Measurements from ENCODE around the gene PRR33.

The PRR33 gene

DNA sequence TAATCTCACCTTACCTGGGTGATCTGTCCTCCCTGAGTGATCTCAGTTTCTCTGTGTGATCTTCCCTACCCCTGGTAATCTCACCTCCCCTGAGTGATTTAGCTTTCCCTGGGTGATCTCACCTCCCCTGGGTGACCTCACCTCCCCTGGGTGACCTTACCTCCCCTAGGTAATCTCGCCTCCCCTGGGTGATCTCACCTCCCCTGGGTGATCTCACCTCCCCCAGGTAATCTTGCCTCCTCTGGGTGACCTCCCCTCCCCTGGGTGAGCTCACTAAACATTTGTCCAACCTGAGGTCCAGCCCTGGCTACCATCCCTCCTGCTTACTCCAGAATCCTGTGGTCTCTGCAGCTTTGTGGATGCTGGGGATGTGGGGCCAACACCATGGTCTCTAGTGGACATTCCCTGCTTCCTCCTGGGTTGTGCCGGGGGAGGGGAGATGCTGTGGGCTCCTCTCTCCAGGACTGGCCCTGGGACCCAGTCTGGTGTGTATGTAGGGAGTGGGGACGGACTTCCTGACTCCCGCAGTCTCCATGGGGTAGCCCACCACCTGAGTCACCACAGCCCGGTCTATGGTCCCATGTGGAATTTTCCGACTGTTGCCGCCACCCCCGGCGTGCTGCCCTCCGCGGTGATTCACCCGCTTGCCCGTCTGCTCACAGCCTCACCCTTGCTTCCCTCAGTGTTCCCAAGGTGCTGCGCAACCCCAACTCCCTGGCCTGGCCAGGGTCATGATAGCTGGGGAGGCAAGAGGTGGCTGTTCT, 28.9 kb downstream of the PRR33 start:
- no peak for DNase-seq (ENCODE audit: low read depth in 2 of 2)

DNA sequence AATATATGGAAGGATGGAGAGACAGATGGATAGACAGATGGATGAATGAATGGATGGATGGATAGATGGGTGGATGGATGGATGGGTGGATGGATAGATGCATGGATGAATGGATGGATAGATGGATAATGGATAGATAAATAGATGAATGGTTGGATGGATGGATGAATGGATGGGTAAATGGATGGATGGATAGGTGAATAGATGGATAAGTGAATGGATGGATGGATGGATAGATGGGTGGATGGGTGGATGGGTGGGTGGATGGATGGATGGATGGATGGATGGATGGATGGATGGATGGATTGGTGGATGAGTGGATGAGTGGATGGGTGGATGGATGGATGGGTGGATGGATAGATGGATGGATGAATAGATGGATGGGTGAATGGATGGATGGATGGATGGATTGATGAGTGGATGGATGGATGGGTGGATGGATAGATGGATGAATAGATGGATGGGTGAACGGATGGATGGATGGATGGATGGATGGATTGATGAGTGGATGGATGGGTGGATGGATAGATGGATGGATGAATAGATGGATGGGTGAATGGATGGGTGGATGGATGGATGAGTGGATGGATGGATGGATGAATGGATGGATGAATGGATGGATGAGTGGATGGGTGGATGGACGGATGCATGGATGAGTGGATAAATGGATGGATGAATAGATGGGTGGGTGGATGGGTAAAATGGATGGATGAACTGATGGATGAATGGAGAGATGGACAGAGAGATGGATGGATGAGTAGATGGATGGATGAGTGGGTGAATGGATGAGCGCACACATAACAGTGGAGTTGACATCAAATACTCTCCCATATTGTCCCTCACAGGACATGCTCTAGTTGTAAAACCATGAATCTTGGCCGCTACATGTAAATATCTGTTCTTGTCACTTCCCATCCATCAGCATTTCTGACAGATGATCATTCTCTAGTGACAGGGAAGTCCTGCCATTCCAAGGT, 30.0 kb downstream of the PRR33 start:
- DNase-seq (ENCODE audit: low read depth in 2 of 2) = no peak

DNA sequence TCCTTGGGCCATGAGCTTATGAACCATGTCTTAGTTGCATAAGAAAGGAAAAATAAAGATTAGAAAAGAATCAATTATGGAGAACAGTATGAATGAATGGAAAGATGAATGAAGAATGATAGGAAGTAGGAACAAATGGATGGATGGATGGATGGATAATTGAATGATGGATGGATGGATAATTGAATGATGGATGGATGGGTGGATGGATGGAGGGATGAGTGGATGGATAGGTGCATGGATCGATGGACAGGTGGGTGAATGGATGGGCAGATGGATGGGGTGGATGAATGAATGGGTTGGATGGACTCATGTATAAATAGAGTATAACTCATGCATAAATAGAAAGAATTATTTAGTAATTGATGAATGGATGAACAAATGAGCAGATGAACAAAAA, 31.6 kb downstream of the PRR33 start:
- no peak for DNase-seq (ENCODE audit: low read depth in 2 of 2)

DNA sequence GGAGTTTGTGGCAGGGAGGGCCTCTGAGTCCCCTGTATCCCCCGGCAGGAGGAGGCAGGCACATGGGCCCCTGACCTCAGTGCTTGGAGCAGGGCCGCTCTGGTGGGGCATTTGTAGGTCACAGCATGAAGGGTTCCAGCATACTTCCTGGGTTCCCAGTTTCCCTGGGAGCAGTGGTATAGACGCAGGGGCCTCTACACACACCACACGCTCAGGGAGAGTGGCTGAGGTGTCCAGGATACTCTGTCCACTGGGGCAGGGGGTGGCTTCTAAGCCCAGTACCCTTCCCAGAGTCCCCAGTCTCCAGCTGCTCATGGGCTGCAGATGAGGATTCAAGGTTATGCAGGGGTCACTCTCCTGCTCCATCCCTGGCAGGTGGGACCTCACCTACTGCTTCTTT, 32.7 kb downstream of the PRR33 start:
- DNase-seq (ENCODE audit: low read depth in 2 of 2) = no peak

DNA sequence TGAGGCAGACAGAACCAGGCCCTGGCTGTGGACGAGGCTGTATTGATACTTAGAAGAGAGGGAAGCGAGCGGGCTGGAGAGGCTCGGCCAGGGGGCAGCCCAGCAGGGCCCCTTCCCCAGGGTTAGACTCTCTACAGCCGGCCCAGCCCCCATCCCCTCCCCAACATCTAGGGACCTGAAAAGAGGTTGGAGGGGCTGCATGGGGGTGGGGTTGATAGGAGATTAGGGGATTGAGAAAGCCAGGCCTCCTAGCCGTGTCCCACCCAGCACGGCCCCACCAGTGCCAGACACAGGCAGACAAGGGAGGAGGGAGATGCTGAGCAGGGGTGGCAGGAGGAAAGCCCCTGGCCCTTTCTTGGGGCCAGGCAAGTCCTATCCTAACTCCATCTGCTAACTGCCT, 33.1 kb downstream of the PRR33 start:
- DNase-seq (ENCODE audit: low read depth in 2 of 2) = no peak

DNA sequence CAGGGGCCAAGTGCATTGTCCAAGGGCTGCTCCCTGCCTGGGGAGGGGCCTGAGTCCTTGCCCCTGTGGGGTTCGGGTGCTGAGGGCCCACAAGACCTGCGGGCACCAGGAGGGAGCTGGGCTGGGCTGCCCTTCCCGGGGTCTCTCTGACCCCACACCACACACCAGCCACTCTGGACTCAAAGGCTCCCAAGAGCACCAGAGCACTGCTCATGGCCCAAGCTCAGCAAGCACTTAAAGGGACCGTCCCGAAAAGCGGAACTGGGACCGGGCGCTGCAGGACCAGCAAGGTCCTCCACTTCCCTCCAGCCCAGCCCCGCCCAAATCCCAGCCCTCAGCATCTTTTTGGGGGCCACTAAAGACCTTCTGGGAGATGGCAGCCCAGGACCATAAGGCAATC, 33.5 kb downstream of the PRR33 start:
- no peak for DNase-seq (ENCODE audit: low read depth in 2 of 2)

DNA sequence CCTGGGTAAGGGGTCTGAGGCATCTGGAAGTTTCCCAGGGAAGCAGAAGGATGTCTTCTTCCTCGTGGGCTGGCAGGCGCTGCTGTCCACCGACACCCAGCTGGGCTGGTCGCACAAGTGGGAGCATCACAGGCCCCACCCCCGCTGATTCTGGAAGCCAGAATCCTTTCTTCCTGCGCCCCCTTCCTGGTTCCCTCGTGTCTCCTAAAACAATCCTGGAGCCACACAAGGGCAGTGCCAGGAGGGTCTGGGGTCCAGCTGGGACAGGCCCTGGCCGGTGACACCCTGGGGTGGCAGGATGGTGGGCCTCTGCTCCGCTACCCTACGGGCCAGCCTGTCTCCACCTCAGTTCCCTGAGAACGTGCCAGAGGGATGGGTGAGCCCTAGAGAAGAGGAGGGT, 34.6 kb downstream of the PRR33 start:
- no peak for DNase-seq (ENCODE audit: low read depth in 2 of 2)

DNA sequence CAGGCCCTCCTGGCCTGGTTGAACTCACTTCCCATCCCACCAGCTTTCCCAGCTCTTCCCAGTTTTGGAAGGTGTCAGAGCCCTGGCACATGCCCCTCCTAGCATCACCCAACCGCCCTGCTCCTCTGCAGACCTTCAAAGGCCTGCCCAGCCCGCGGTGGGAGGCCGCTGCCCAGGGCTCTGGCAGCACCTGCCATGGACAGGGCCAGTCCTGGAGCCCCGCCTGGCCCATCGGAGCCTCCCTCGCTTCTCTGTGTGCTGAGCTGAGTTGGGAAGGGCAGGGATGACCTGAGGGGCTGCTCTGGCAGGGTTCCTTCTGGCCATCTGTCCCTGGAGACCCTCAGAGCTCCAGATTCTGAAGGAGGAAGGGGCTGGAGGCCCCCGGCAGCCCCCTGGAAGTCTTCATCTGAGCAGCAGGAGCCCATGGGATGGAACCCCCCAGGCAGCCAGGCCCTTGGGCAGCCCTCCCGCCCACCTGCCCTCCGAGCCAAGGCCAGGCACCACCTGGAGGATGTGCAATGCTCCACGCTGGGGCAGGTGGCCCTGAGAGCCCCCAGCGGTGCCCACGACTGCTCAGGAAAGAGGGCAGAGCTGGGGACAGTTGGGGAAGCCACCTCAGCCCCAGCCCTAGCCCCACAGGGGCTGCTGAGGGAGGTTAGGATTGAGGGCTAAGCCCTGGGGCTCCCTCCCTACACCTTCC, 35.2 kb downstream of the PRR33 start:
- no peak for DNase-seq (ENCODE audit: low read depth in 2 of 2)

DNA sequence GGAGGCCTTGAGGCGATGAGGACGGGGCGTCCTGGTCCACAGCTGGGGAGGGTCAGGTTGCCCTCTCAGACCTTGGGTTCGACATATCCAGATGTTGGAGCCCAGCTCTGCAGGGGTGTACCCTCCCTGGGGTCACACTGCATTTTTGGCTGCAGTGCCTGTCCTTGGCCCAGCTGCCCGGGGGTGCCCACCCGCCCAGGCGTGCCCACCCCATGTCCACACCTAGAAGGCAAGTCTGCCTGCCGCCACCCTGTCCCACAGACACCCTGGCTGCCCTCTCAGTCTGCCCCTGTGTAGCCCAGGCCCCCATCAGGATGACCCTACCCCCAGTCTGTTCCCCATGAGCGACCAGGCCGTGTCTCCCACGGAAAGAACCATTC, 35.8 kb downstream of the PRR33 start:
- DNase-seq (ENCODE audit: low read depth in 2 of 2) = no peak

DNA sequence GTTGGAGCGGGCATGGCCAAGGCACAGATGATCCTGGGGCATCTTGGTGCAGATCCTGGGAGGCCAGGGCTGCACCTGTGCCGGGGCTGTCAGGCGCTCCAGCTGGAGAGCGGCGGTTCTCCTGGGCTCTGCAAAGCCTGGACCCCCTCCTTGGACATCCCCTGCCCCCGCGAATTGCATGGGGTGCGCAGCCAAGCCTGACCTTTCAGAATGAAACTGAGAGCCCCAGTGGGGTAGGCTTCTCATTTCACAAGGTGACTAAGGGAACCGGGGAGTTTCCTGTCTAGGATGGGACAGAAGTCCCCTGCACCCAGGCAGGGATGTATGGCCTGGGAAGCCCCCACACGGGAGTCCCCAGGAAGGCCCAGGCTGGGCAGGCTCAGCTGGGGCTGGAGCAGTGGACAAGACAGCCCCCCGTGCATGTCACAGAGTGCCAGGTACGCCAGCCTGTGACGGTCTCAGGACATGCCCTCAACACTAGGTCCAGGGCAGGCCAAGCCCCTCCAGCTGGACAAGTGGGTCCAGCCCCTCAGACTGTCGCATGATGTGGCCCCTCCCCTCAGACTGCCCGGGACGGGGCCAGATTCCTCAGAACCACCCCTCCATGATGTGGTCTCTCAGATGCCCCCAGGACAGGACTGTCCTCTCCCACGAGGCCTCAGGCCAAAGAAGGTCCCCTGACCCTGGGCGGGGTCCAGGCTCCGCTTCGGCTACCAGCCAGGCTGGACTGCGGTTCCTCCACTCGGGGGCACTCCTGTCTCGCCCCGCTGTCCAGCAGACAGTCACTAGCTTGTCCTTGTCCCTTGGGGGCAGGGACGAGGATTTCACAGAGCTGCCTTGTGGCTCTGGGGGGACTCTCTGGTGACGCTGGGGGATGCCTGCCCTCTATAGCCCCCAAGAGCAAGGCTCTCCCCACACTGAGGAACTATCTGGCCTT, 36.5 kb downstream of the PRR33 start:
- DNase-seq (ENCODE audit: low read depth in 2 of 2) = peak in 1 of 2 donors; percentile 57

DNA sequence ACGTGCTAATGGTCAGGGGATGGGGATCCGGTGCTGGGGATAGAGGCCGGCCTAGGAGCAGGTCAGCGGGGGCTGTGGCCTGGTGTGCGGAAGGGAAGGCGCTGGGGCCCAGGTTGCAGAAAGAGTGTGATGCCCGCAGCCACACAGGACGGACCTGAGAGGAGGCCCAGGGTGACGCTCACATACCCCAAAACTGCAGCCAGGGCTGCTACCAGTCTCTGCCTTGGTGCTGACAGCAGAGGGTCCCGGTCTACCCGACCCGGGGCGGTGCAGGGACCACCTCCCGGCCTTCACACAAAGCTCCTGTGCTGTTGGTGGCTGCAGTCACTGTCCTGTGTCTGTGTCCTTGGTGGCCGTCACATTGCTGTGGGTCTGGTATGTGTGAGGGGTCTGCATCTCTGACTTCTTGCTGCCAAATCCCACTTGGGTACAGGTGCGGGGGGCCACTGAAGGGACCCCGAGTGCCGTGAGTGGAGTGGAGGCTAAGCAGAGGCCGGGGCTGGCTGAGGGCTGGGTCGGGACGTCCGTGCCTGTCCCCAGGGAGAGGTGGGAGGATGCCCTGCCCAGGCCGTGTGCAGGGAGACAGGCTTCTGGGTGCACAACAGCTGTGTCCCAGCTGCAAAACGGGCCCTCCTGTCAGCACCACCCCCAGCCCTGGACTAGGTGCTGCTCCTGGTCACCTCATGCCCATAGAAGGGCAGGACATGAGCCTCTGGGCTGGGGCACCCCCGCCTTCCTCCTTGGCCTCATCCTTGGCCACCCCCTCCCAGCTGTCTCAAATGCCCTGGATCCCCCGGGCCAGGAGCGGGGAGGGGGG, 37.4 kb downstream of the PRR33 start:
- DNase-seq (ENCODE audit: low read depth in 2 of 2) = no peak

DNA sequence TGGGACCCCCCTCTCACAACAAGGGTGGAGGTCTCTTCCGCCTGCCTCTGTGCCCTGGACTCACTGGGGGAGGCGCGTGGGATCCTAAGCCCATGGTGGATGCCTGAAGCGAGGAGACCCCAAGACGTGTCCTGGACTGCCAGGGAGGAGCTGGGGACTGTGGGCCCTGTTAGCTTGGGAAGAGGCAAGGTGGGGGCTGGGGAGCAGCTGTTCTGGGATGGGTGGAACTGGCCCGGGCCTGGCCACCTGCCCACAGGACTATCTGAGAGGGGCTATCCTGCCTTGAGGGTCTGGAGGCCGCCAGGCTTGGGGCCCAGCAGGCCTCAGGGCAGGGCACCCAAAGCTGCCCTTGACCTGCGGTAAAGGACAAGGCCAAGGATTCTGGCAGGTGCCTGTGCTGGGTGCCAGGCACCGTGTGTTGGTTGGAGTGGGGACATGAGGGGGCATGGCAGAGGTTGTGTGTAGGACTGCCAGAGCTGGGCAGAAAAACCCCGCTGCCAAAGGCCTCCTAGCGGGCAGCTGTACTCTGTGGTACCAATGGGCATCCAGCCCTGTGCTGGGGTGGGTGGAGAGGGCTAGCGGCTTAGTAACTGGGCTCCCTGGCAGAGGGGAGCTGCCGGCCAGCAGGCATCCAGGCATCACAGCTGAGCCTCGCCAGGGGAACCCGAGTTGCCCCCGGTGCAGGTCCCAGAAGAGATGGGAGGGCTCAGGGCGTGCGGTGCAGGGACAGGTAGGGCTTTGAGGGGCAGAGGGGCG, 38.1 kb downstream of the PRR33 start:
- DNase-seq (ENCODE audit: low read depth in 2 of 2) = no peak

DNA sequence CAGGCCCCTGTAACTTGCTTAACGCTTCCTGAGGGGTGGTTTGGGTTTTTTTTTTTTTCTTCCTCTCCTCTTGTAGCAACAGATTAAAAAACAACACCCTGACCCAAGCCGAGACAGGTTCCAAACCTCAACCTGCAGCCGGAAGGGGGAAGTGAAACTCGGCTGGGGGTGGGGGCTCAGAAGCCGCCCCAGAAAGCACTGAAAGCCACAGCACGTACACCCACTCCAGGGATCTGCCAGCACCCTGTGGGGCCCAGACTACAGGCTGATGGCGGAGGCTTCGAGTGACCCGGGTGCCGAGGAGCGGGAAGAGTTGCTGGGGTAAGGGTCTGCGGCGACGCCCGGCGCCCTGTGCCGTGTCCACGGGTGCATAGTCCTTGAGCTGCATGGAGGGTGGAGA, 38.8 kb downstream of the PRR33 start, which contains the start of gene LSP1:
TSS of gene LSP1 (plus strand) at position 208 of the 400 bp plus-strand sequence. CDS start at position 269, 61 bp downstream.
- DNase-seq (ENCODE audit: low read depth in 2 of 2) = peak; percentile 76 to 80

DNA sequence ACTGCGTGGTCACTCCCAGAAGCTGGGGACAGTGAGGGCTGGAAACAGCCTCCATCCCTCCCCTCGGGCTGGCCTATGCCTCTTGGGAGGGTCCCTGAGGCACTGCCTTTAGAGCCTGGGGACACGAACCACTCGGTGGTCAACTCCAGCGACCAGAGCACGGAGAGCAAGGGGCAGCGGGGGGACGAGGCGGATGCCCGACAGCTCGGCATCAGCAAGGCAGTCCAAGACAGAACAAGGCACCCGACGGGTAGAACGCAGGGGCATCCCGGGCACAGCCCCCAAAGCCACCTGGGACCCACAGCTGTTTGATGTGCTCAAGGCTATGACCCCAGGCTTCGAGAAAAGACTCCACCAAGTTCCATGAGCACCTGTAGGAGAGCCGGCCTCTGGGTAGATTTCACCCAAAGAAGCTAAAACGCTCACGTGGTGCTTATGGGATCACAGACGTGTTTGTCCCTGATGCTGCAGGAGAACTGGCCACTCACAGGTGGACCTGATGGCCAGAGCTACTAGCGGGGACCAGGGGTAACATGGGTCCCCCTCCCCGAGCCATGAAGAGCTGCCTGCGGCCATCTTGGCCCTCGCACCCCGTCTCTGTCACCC, 39.3 kb downstream of the PRR33 start:
- no peak for DNase-seq (ENCODE audit: low read depth in 2 of 2)

DNA sequence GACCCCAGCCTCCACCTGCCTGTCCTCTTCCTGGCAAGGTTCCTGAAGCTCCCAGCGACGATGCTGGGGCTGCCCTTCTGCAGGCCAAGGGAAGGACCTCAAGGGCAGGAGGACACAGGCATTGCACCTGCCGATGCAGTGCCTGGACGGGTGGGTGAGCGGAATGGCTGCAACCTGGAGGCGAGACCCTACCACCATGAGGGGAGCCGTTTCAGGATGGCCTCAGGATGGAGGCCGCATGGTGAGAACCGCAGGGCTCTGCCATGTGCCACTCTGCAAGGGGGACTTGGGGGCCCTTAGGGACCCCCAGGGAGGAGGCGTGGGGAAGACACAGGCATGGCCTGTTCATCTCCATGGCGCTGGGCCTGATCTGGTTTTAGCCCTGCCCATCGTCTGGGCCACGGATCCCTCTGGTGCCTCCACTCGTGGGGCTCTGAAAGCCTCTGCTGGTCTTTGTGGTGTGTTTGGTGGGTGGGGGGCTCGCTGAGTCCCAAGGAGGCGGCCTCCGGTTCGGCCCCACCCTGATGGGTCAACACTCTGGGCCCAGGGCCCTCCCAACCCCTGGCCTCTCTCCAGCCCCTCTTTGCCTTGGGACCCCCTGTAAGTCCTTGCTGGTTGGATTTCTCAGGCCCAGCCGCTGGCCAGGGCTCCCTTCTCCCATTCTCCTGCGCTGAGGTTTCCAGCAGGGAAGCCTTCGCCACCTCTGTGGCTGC, 40.1 kb downstream of the PRR33 start:
- no peak for DNase-seq (ENCODE audit: low read depth in 2 of 2)

DNA sequence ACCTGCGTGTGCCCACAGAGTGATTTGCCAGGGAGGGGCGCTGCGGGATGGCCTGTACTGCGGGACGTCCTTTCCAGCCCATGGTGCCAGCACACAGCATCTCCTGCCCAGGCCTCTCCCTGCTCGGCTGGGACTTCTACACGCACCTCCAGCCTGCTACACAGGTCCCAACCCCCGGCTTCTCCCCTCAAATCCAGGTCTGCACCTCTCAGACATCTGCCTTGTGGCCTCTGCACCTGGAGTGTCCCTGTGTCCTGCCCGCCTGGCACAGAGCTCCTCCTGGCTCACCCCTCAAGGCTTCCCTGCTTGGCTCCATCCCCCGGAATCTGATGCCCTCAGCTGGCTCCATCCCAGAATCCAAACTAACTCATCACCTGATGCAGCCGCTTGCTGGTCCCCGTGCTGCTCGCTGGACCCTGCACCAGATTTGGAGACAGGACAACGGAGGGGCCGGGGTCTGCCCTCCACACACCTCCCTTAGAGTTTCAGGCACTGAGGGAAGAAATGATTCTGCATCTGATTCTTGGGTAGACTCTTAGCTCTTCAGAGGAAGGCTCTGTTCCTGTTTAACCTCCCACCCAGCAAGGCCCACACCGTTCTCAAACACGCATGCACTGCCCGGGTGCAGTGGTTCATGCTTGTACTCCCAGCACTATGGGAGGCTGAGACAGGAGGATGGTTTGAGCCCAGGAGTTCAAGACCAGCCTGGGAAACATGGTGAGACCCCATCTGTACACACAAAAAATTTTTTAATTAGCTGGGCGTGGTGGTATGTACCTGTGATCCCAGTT, 42.9 kb downstream of the PRR33 start:
- DNase-seq (ENCODE audit: low read depth in 2 of 2) = no peak

DNA sequence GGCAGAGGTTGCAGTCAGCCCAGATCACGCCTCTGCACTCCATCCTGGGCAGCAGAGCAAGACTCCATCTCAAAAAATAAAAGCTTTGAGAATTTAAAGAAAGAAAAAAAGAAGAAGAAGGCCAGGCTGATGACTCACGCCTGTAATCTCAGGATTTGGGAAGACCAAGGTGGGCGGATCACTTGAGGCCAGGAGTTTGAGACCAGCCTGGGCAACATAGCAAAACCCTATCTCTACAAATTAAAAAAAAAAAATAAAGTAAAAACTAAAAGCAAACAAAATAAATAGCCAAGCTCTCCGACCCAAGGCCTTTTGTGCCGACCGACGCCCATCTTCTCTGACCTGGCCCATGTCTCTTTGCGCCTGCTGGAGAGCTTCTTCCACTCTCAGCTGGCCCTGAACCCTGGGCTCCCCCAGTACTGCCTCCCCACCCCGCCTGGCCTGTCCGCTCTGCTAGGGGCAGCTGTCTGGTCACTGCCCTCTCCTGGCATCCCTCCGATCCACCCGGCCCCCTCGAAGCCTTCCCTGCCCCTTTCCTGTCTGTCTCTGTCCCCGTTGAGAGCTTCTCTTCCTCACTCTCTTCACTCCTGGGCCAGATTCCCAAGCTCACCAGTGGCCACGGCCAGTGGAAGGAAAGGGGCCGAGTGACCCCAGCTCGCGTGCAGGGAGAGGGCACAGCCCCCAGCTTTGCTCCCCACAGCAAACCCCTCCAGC, 43.6 kb downstream of the PRR33 start:
- DNase-seq (ENCODE audit: low read depth in 2 of 2) = no peak
